H54 (cell line): ENCODE measurements around the gene PLEKHG5.
"Not testable (repeated sequence)": the region's sequence is repeated elsewhere in the genome, so short reads cannot be mapped to it uniquely, and the experiment has no call there.

Experiments used
- DNase-seq: peaks from one replicate; pipeline ENCODE4 v3.0.0; 2011; ENCODE audit warnings: low spot score, mixed read lengths; ENCODE audit not compliant: insufficient read length
- FAIRE-seq: peaks from 3 replicates; lab custom pipeline; 2011; peaks lifted over from hg19 to GRCh38; lab: Jason Lieb, UNC
- POLR2A ChIP-seq: IDR thresholded peaks from 2 replicates; pipeline ENCODE4 v1.6.1; 2011; ENCODE audit warnings: low read depth, mild to moderate bottlenecking, low read length

The PLEKHG5 gene

GRCh38 chr1:6450005-6450450, 41.4 kb downstream of the PLEKHG5 start:
- FAIRE-seq (no peak), DNase-seq (no peak)
- no peak for TF ChIP-seq POLR2A

- no peak for FAIRE-seq
- DNase-seq, result no peak
- no peak for TF ChIP-seq POLR2A
Observed at GRCh38 chr1:6448749-6449631, 42.5 kb downstream of the PLEKHG5 start.

- no peak for TF ChIP-seq POLR2A
- DNase-seq (no peak), FAIRE-seq (no peak)
Observed at GRCh38 chr1:6447818-6448748, 43.4 kb downstream of the PLEKHG5 start.

- FAIRE-seq (no peak), DNase-seq (no peak)
- TF ChIP-seq POLR2A, result no peak
Observed at GRCh38 chr1:6447016-6447817, 44.2 kb downstream of the PLEKHG5 start.

GRCh38 chr1:6446665-6447015, 44.8 kb downstream of the PLEKHG5 start:
- FAIRE-seq (no peak), DNase-seq (no peak)
- no peak for TF ChIP-seq POLR2A

- DNase-seq, FAIRE-seq: not testable (repeated sequence)
Observed at GRCh38 chr1:6445929-6446328, 45.5 kb downstream of the PLEKHG5 start.

- no peak for TF ChIP-seq POLR2A
- FAIRE-seq (no peak), DNase-seq (no peak)
Observed at GRCh38 chr1:6445062-6445763, 46.3 kb downstream of the PLEKHG5 start.

GRCh38 chr1:6444377-6444776, 47.1 kb downstream of the PLEKHG5 start:
- DNase-seq, result no peak
- FAIRE-seq, result no peak
- no peak for TF ChIP-seq POLR2A

- no peak for TF ChIP-seq POLR2A
- no peak for FAIRE-seq
- DNase-seq, result no peak
Observed at GRCh38 chr1:6443339-6444115, 47.9 kb downstream of the PLEKHG5 start.

GRCh38 chr1:6441586-6441985, 49.9 kb downstream of the PLEKHG5 start:
- FAIRE-seq (no peak), DNase-seq (no peak)
- TF ChIP-seq POLR2A, result no peak

GRCh38 chr1:6440198-6441126, 51.0 kb downstream of the PLEKHG5 start:
- DNase-seq, result no peak
- no peak for TF ChIP-seq POLR2A
- no peak for FAIRE-seq
